HG03196 (cell line): ENCODE results near the gene CALML6.

Source experiments
- ATAC-seq: cut with Tn5 transposase; IDR thresholded peaks from one replicate; pipeline ENCODE4 v1.9.1; 2021; ENCODE audit not compliant: unreplicated experiment

The CALML6 gene

DNA sequence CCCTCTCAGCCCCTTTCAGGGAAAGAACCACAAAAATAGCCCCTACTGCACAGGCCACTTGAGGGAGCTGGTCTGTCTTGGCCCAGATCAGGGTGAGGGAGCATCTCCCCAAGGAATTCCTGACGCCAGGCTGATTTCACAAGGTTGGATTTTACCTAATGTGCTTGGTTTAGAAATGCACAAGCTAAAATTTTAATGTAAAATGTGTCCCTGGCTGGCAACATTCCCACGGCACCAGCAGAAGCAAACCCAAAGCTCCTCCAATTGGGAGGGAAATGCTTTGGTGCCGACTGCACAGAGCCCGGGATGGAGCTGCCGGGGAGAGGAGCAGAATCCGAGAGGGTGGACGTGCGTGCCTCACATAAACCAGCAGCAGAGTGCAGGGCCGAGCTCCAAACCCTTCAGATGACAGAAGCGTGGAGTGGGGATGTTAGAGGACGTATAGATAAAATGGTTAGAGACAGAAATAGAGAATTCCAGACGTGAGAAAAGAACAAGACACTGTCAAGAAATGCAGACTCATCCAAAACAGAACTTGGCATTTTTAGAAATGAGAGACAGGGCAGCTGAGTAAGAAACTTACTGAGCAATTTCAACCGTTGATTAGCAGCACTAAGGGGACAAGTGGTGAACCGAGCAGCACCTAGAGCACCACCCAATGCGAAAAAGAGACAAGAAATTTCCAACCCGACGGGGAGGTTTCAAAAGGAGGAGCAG lies 45.6 kb downstream of the CALML6 start:
- ATAC-seq, result no peak

DNA sequence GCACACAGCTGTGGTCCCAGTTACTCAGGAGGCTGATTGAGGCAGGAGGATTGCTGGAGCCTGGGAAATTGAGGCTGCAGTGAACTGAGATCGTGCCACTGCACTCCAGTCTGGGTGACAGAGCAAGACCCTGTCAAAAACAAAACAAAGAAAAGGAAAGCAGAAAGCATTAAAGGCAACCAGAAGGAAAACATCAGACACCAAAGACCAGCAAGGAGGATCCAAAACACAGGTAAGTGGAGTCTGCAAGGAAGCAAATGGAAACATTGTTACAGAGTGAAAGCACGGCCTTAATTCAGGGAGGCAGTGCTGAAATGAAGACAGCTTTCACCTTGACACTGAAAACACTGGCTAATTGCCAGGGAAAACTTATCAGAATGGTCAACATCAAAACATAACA lies 47.7 kb downstream of the CALML6 start:
- ATAC-seq, result no peak

DNA sequence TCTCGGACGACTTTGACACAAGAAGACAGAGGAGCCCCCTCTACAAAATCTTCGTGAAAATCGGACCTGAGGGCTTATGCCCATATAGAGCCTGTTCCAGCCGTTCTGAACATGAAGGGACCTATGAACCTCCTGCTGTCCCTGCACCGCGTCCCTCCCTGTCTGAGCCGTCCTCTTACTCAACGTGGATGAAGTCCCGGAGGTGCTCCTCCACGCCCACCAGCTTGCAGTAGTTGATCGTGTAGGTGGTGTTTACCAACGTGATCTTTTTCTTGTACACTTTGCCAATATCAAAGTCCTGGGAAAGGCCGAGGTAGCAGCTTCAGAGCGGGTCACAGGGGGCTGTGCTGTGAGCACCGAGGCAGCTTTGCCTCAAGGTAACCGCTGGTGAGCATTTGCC lies 48.5 kb downstream of the CALML6 start:
- no peak for ATAC-seq

DNA sequence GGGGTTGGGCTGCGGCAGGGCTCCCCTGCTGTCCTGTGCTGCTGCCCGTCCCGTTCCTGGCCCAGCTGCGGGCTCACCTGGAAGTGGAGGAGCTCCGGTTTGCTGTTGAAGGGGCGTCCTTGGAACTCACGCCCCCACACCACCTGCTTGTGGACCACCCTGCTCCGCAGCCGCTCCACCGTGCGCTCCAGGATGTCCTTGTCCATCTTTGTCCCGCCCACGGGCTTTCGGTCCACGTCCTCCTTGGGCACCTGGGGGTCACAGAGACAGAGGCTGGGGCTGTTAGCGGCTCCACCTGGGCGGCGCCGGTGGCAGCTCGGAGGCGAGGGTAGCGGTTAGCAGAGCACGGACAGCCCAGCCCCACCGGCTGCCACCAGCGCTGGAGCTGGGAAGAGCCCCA lies 49.8 kb downstream of the CALML6 start:
- no peak for ATAC-seq

DNA sequence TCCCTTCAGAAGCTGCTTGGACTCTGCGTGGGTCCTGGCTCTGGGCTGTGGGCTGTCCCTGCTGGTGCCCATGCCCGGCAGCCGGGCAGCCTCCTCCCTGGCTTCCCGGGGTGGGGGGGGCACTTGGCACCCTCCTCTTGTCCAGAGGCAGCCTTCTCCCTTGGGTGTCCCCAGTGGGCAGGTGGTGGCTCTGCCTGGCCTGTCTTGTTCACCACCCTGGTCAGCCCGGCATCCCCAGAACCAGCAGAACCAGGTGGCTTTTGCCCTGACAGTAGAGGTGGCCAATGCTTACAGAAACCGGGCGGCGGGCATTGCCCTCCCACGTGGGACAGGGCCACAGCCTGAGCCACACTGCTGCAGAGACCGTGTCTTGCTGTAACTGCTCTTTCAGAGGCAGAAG lies 50.5 kb downstream of the CALML6 start:
- no peak for ATAC-seq

DNA sequence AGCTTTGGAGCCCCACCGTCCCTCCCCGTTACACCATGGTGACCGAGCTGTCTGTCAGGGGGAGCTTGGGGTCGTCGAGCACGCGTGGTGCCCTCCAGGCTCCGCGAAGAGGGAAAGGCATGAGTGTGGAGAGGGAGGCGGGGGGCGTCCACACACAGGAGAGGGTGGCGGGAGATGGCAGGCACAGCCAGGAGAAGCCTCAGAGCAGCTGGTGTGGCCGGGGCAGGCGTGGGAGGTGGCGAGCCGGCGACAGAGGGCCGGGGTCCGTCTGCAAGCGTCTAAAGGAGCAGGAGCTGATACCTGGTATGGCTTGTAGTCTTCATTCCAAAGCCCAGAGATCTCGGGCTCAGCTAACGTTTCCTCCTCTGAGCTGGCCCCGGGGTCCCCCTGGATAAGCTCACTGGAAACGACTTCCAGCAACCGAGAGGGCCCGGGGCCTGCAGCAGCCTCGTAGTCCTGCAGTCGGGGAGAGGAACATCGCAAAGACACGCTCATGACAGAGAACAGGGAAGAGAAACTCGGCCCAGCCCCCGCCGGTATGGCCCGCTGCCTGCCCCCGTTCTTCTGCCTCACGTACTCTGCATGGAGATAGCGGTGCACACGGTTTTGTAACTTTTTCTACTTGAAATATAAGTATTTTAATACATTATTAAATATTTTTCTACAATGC lies 51.1 kb downstream of the CALML6 start:
- ATAC-seq, result no peak
